A549 treated with AZD2906 at 1 μM for 4 hours (cell line): ENCODE data around the gene RNF13. TPM values are rescaled to one million over a fixed set of nuclear protein-coding genes. Genes with fewer than 3 reads are reported as not detected.

ENCODE experiments used
- total RNA-seq: library from RNA; stranded (reverse); fragments of 200-300 nt; extraction: Qiagen RNA extraction; gene quantifications from 5 replicates; pipeline ENCODE4 v1.2.3, GENCODE V29; 2022

Gene RNF13, protein sequence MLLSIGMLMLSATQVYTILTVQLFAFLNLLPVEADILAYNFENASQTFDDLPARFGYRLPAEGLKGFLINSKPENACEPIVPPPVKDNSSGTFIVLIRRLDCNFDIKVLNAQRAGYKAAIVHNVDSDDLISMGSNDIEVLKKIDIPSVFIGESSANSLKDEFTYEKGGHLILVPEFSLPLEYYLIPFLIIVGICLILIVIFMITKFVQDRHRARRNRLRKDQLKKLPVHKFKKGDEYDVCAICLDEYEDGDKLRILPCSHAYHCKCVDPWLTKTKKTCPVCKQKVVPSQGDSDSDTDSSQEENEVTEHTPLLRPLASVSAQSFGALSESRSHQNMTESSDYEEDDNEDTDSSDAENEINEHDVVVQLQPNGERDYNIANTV
- total RNA-seq, result 32.0 to 61.1 TPM (median 38.1 TPM) in 5 replicates

GRCh38 chr3:149812606-149813366 lies at the start of gene RNF13:
TSS of gene RNF13 (plus strand) at chr3:149813215. CDS start at chr3:149846027, 32,812 bp downstream.

GRCh38 chr3:149792452-149793270 lies 20.4 kb upstream of the RNF13 start, which contains the start of gene ANKUB1:
TSS of gene ANKUB1 (minus strand) at chr3:149792554. CDS start at chr3:149792366, 188 bp downstream.

DNA sequence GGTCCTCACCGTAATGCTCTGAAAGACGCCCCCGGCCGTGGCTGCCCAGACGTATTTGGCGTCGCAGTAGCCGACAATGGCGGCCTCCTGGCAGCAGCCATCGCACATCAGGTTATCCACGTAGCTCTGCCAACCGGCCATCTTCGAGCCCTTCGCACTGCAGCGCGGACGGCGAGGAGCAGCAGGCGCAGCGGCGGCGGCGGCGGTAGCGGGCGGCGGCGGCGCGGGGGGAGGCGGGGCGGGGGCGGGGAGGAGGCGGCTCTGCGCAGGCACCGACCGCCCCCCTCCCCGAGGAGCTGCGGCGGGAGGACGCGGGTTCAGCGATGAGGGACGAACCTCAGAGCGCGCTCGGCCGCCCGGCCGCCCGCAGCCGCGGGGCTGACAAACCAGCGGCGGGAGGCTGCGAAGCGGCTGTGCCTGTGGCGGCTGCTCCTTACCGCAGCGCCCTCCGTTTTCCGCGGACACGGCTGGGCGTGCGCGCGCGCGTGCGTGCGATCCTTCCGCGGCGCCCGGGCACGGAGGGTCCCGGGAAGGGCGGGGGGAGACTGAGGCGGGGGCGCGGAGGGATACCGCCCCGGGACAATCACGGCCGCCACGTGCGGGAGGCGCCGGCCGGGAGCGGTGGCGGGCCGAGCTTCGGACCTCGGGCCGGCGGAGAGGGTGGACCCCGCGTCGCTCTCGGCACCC lies 157.8 kb downstream of the RNF13 start, which contains the start of gene PFN2:
PFN2 (minus strand) TSS at position 180 of the 687 bp plus-strand sequence; CDS start at position 141, 39 bp downstream.

Other genes starting within 250 kb of the RNF13 start
- 142 to 178 TPM (median 162 TPM) in 5 replicates for gene WWTR1, start 155.2 kb upstream of the RNF13 start, total RNA-seq
- 31.5 to 37.3 TPM (median 34.2 TPM) in 5 replicates for gene COMMD2, start 60.7 kb upstream of the RNF13 start, total RNA-seq
- gene ANKUB1, start 20.7 kb upstream of the RNF13 start, total RNA-seq, result not detected in 5 replicates
- gene PFN2, start 157.7 kb downstream of the RNF13 start, total RNA-seq, result 132 to 186 TPM (median 148 TPM) in 5 replicates